GM10847 (cell line): ENCODE measurements around the gene ERFE.

Source experiments
- POLR2A ChIP-seq: IDR thresholded peaks from 2 replicates; pipeline ENCODE4 v1.6.1; 2011; ENCODE audit not compliant: insufficient read length; ENCODE audit errors: extremely low read depth

ERFE gene

GRCh38 chr2:238142382-238143205, 16.2 kb upstream of the ERFE start:
- no peak for TF ChIP-seq POLR2A

GRCh38 chr2:238143239-238143951, 15.4 kb upstream of the ERFE start:
- TF ChIP-seq POLR2A, result no peak

- no peak for TF ChIP-seq POLR2A
These were observed 14.5 kb upstream of the ERFE start for GRCh38 chr2:238144262-238144661.

GRCh38 chr2:238145046-238145445, 13.7 kb upstream of the ERFE start:
- TF ChIP-seq POLR2A, result no peak

- no peak for TF ChIP-seq POLR2A
These were observed 12.9 kb upstream of the ERFE start for GRCh38 chr2:238145851-238146250.

GRCh38 chr2:238146884-238147544, 11.8 kb upstream of the ERFE start:
- no peak for TF ChIP-seq POLR2A

GRCh38 chr2:238148981-238149380, 9.8 kb upstream of the ERFE start:
- no peak for TF ChIP-seq POLR2A

- TF ChIP-seq POLR2A, result no peak
These were observed 8.8 kb upstream of the ERFE start for GRCh38 chr2:238149841-238150572.

GRCh38 chr2:238150686-238151085, 8.1 kb upstream of the ERFE start:
- no peak for TF ChIP-seq POLR2A

GRCh38 chr2:238151205-238151604, 7.6 kb upstream of the ERFE start:
- no peak for TF ChIP-seq POLR2A

GRCh38 chr2:238151628-238152235, 7.0 kb upstream of the ERFE start:
- TF ChIP-seq POLR2A, result no peak

- no peak for TF ChIP-seq POLR2A
These were observed 5.7 kb upstream of the ERFE start for GRCh38 chr2:238152771-238153688.

- no peak for TF ChIP-seq POLR2A
These were observed 4.2 kb upstream of the ERFE start for GRCh38 chr2:238154570-238154969.
